HepG2 (cell line): ENCODE measurements around the gene NRL. TPM values are rescaled to one million over a fixed set of nuclear protein-coding genes. Genes with fewer than 3 reads are reported as not detected.
A peak's percentile ranks its signal among the peaks of the same experiment; 100 is the strongest.

Source experiments
- CREM ChIP-seq, 2 experiments: sonication (generic) in 1 of 2; formaldehyde crosslinking in 1 of 2; IDR thresholded peaks; 2 replicates each; pipeline versions ENCODE4 v1.4.0 to v1.6.1; 2016 to 2020; ENCODE audit warnings: antibody characterized with exemption in 1 of 2, mild to moderate bottlenecking in 1 of 2, missing genetic modification reagents in 1 of 2
- EZH2 ChIP-seq: conservative IDR thresholded peaks from 2 replicates; pipeline ENCODE4 v1.6.1; 2012; ENCODE audit warnings: mild to moderate bottlenecking, low read depth, low read length, moderate library complexity
- FOXA1 ChIP-seq, 2 experiments: fragments of 450-650 bp in 1 of 2; sonication (generic) in 1 of 2; formaldehyde crosslinking in 1 of 2; IDR thresholded peaks; 2 replicates each; pipeline versions ENCODE4 v1.4.0 to v1.6.1; 2016 to 2020; ENCODE audit warnings: missing genetic modification reagents in 1 of 2
- HMG20A ChIP-seq: IDR thresholded peaks from 2 replicates; pipeline ENCODE4 v1.6.1; 2016; ENCODE audit warnings: borderline replicate concordance
- HMGA1 ChIP-seq: sonication (generic); formaldehyde crosslinking; conservative IDR thresholded peaks from 2 replicates; pipeline ENCODE4 v1.4.0; 2020; ENCODE audit warnings: missing genetic modification reagents
- MAFK ChIP-seq, 2 experiments: IDR thresholded peaks in 1 of 2; conservative IDR thresholded peaks in 1 of 2; 2 replicates each; pipeline ENCODE4 v1.6.1; 2011; ENCODE audit warnings: improper control_type of control experiment in 2 of 2, low read length in 2 of 2
- MED8 ChIP-seq: sonication (generic); formaldehyde crosslinking; IDR thresholded peaks from 2 replicates; pipeline ENCODE4 v1.8.1; 2023; ENCODE audit warnings: mild to moderate bottlenecking, missing genetic modification reagents; ENCODE audit not compliant: insufficient replicate concordance
- NCOR1 ChIP-seq: fragments of 200-600 bp; sonication (generic); IDR thresholded peaks from 2 replicates; pipeline ENCODE4 v1.7.0; 2017; ENCODE audit warnings: antibody characterized with exemption, low read length, borderline replicate concordance
- NONO ChIP-seq, 2 experiments: fragments of 450-650 bp in 1 of 2; sonication (generic) in 1 of 2; formaldehyde crosslinking in 1 of 2; IDR thresholded peaks in 1 of 2; conservative IDR thresholded peaks in 1 of 2; 2 replicates each; pipeline versions ENCODE4 v1.6.1 to v1.8.0; 2017 to 2022; ENCODE audit warnings: mild to moderate bottlenecking in 1 of 2, missing genetic modification reagents in 1 of 2, moderate library complexity in 1 of 2
- RCOR2 ChIP-seq: IDR thresholded peaks from 2 replicates; pipeline ENCODE4 v1.6.1; 2016; ENCODE audit warnings: missing biosample characterization, missing genetic modification reagents
- RFX3 ChIP-seq: IDR thresholded peaks from 2 replicates; pipeline ENCODE4 v1.6.1; 2016; ENCODE audit warnings: missing biosample characterization, missing genetic modification reagents
- SCMH1 ChIP-seq: sonication (generic); formaldehyde crosslinking; IDR thresholded peaks from 2 replicates; pipeline ENCODE4 v1.9.0; 2021; ENCODE audit warnings: missing genetic modification reagents, mild to moderate bottlenecking, borderline replicate concordance
- SP4 ChIP-seq: sonication (generic); formaldehyde crosslinking; IDR thresholded peaks from 2 replicates; pipeline ENCODE4 v1.8.1; 2023; ENCODE audit warnings: mild to moderate bottlenecking, missing genetic modification reagents
- SRF ChIP-seq: IDR thresholded peaks from 2 replicates; pipeline ENCODE4 v1.6.1; 2011; ENCODE audit warnings: mild to moderate bottlenecking, low read depth, low read length, moderate library complexity
- TEAD3 ChIP-seq: optimal IDR thresholded peaks from 2 replicates; pipeline ENCODE3; 2016; ENCODE audit warnings: borderline replicate concordance
- ZBTB42 ChIP-seq: sonication (generic); formaldehyde crosslinking; IDR thresholded peaks from 2 replicates; pipeline ENCODE4 v1.5.0; 2020; ENCODE audit warnings: mild to moderate bottlenecking, missing genetic modification reagents
- ZNF550 ChIP-seq: sonication (generic); formaldehyde crosslinking; IDR thresholded peaks from 2 replicates; pipeline ENCODE4 v1.4.0; 2020; ENCODE audit warnings: mild to moderate bottlenecking, missing genetic modification reagents, borderline replicate concordance
- ZNF562 ChIP-seq: sonication (generic); formaldehyde crosslinking; IDR thresholded peaks from 2 replicates; pipeline ENCODE4 v1.8.0; 2022; ENCODE audit warnings: missing genetic modification reagents, borderline replicate concordance
- ZNF605 ChIP-seq: sonication (generic); formaldehyde crosslinking; IDR thresholded peaks from 2 replicates; pipeline ENCODE4 v1.8.0; 2022; ENCODE audit warnings: mild to moderate bottlenecking, missing genetic modification reagents
- ZSCAN9 ChIP-seq: IDR thresholded peaks from 2 replicates; pipeline ENCODE4 v1.6.1; 2016; ENCODE audit warnings: borderline replicate concordance
- polyA plus RNA-seq, 8 experiments: library from polyadenylated mRNA; depleted of rRNA in 3 of 8; stranded (reverse) in 7 of 8; unstranded in 1 of 8; fragments of >200 nt; fragmentation: Illumina TruSeq in 4 of 8; extraction: Trizol in 4 of 8; gene quantifications; 2 replicates each; pipeline versions ENCODE4 v1.2.1 to v1.2.3, GENCODE V29; 2011 to 2016; ENCODE audit warnings: low read depth in 4 of 8, missing spikeins in 1 of 8, mixed read lengths in 1 of 8; ENCODE audit not compliant: insufficient read depth in 1 of 8
- total RNA-seq, 5 experiments: library from RNA; depleted of rRNA; stranded (reverse); fragments of >200 nt; fragmentation: Illumina TruSeq; extraction: Trizol; gene quantifications; 2 replicates each; pipeline ENCODE4 v1.2.3, GENCODE V29; 2016; ENCODE audit warnings: low read depth in 1 of 5
- TF ChIP-seq, protein P1 (sequence below): sonication (generic); formaldehyde crosslinking; conservative IDR thresholded peaks from 2 replicates; pipeline ENCODE4 v1.8.0; 2022; ENCODE audit warnings: missing genetic modification reagents
- TF ChIP-seq, protein P2 (sequence below): sonication (generic); formaldehyde crosslinking; IDR thresholded peaks from 2 replicates; pipeline ENCODE4 v1.5.1; 2020; ENCODE audit warnings: missing genetic modification reagents, mild to moderate bottlenecking, borderline replicate concordance
- TF ChIP-seq, protein P3 (sequence below): sonication (generic); formaldehyde crosslinking; IDR thresholded peaks from 2 replicates; pipeline ENCODE4 v1.4.0; 2020; ENCODE audit warnings: missing genetic modification reagents
- TF ChIP-seq, protein P4 (sequence below), 2 experiments: sonication (generic) in 1 of 2; formaldehyde crosslinking in 1 of 2; IDR thresholded peaks; 2 replicates each; pipeline versions ENCODE4 v1.4.0 to v1.6.1; 2018 to 2020; ENCODE audit warnings: missing genetic modification reagents in 2 of 2, borderline replicate concordance in 1 of 2, low read depth in 1 of 2, mild to moderate bottlenecking in 1 of 2, missing biosample characterization in 1 of 2

The NRL gene
- total and polyA plus RNA-seq, 2 of the 13 experiments (the other 11 are each of a cell fraction or from before 2014, with no cell fraction given) = 2.5 to 4.7 TPM

DNA sequence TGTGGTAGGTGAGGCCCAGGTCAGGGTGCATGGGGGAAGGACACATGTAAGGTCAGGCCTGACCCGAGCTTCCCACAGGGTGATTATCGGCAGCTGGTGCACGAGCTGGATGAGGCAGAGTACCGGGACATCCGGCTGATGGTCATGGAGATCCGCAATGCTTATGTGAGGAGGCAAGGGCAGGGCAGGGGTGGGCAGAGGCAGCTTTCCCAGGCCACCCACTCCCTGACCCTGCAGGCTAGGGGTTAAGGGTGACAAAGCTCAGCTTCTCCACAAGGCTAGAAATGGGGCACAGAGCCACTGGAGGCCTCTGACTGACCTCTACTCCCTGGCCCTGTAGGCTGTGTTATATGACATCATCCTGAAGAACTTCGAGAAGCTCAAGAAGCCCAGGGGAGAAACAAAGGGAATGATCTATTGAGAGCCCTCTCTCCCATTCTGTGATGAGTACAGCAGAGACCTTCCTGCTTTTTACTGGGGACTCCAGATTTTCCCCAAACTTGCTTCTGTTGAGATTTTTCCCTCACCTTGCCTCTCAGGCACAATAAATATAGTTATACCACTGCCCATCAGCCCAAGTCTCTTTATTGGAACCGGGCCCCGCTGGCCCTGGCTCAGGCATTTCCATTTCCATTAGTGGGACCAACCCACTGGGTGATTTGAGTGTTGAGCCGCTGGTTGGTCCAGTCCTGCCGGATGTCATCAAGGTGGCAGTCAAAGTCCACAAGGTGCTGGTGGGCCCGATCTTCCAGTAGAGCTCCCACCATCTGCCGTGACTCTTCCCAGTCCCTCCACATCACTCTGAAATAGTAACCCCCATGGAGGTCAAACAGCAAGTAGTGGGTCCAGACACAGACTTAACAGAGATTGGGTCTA, 23.9 kb upstream of the NRL start (continued):
- TF ChIP-seq, protein P1, sequence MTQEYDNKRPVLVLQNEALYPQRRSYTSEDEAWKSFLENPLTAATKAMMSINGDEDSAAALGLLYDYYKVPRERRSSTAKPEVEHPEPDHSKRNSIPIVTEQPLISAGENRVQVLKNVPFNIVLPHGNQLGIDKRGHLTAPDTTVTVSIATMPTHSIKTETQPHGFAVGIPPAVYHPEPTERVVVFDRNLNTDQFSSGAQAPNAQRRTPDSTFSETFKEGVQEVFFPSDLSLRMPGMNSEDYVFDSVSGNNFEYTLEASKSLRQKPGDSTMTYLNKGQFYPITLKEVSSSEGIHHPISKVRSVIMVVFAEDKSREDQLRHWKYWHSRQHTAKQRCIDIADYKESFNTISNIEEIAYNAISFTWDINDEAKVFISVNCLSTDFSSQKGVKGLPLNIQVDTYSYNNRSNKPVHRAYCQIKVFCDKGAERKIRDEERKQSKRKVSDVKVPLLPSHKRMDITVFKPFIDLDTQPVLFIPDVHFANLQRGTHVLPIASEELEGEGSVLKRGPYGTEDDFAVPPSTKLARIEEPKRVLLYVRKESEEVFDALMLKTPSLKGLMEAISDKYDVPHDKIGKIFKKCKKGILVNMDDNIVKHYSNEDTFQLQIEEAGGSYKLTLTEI (CRISPR knock-in tag) = no peak
- TF ChIP-seq ZNF562 (CRISPR knock-in tag) (no peak), SRF (no peak), HMGA1 (CRISPR knock-in tag) (no peak), TEAD3 (peak; percentile 24), MAFK (conservative IDR thresholded peaks at IDR 0.05 in 1 of 2, IDR thresholded peaks at IDR 0.05 in 1 of 2; ENCODE audit: low read length in 2 of 2) (no peak), RFX3 (no peak), EZH2 (no peak), ZBTB42 (CRISPR knock-in tag) (no peak), ZNF605 (no peak), HMG20A (no peak), NCOR1 (no peak), SP4 (CRISPR knock-in tag) (no peak), FOXA1 (IDR thresholded peaks at IDR 0.05) (no peak), FOXA1 (CRISPR knock-in tag; IDR thresholded peaks at IDR 0.05) (no peak), ZSCAN9 (CRISPR knock-in tag) (no peak), RCOR2 (CRISPR knock-in tag) (no peak), ZNF550 (0 out of 2 replicates have a peak, but pooled peaks have one; percentile 43), SCMH1 (CRISPR knock-in tag) (no peak), NONO (IDR thresholded peaks at IDR 0.05) (no peak), NONO (CRISPR knock-in tag; conservative IDR thresholded peaks at IDR 0.05) (no peak), CREM (IDR thresholded peaks at IDR 0.05) (no peak), CREM (CRISPR knock-in tag; IDR thresholded peaks at IDR 0.05) (no peak), MED8 (no peak)
- TF ChIP-seq, protein P2, sequence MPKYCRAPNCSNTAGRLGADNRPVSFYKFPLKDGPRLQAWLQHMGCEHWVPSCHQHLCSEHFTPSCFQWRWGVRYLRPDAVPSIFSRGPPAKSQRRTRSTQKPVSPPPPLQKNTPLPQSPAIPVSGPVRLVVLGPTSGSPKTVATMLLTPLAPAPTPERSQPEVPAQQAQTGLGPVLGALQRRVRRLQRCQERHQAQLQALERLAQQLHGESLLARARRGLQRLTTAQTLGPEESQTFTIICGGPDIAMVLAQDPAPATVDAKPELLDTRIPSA (CRISPR knock-in tag) = no peak
- TF ChIP-seq, protein P3, sequence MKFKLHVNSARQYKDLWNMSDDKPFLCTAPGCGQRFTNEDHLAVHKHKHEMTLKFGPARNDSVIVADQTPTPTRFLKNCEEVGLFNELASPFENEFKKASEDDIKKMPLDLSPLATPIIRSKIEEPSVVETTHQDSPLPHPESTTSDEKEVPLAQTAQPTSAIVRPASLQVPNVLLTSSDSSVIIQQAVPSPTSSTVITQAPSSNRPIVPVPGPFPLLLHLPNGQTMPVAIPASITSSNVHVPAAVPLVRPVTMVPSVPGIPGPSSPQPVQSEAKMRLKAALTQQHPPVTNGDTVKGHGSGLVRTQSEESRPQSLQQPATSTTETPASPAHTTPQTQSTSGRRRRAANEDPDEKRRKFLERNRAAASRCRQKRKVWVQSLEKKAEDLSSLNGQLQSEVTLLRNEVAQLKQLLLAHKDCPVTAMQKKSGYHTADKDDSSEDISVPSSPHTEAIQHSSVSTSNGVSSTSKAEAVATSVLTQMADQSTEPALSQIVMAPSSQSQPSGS = no peak
- TF ChIP-seq, protein P4, sequence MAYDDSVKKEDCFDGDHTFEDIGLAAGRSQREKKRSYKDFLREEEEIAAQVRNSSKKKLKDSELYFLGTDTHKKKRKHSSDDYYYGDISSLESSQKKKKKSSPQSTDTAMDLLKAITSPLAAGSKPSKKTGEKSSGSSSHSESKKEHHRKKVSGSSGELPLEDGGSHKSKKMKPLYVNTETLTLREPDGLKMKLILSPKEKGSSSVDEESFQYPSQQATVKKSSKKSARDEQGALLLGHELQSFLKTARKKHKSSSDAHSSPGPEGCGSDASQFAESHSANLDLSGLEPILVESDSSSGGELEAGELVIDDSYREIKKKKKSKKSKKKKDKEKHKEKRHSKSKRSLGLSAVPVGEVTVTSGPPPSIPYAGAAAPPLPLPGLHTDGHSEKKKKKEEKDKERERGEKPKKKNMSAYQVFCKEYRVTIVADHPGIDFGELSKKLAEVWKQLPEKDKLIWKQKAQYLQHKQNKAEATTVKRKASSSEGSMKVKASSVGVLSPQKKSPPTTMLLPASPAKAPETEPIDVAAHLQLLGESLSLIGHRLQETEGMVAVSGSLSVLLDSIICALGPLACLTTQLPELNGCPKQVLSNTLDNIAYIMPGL (CRISPR knock-in tag; IDR thresholded peaks at IDR 0.05; ENCODE audit: borderline replicate concordance in 1 of 2, low read depth in 1 of 2) = 0 out of 4 replicates have a peak, but pooled peaks of 1 of the 2 experiments have one; percentile 18
